HepG2 (cell line): Measurements from ENCODE around the gene SLC25A45. TPM values are rescaled to one million over a fixed set of nuclear protein-coding genes. Genes with fewer than 3 reads are reported as not detected.

ENCODE experiments used
- AHR ChIP-seq: IDR thresholded peaks from 2 replicates; pipeline ENCODE4 v1.6.1; 2018; ENCODE audit warnings: missing genetic modification reagents, missing compliant biosample characterization
- CSRNP2 ChIP-seq: sonication (generic); formaldehyde crosslinking; conservative IDR thresholded peaks from 2 replicates; pipeline ENCODE4 v1.8.0; 2022; ENCODE audit warnings: low read depth, missing genetic modification reagents
- EZH2 ChIP-seq: conservative IDR thresholded peaks from 2 replicates; pipeline ENCODE4 v1.6.1; 2012; ENCODE audit warnings: mild to moderate bottlenecking, low read depth, low read length, moderate library complexity
- HDAC1 ChIP-seq: sonication (generic); formaldehyde crosslinking; IDR thresholded peaks from 2 replicates; pipeline ENCODE4 v1.5.1; 2020; ENCODE audit warnings: mild to moderate bottlenecking, missing genetic modification reagents
- HIVEP1 ChIP-seq: sonication (generic); formaldehyde crosslinking; IDR thresholded peaks from 2 replicates; pipeline ENCODE4 v1.4.0; 2020; ENCODE audit warnings: mild to moderate bottlenecking, missing genetic modification reagents
- LBX2 ChIP-seq: sonication (generic); formaldehyde crosslinking; IDR thresholded peaks from 2 replicates; pipeline ENCODE4 v1.5.0; 2020; ENCODE audit warnings: missing genetic modification reagents, mild to moderate bottlenecking, borderline replicate concordance
- MTA3 ChIP-seq: sonication (generic); formaldehyde crosslinking; IDR thresholded peaks from 2 replicates; pipeline ENCODE4 v1.4.0; 2020; ENCODE audit warnings: missing genetic modification reagents
- MXI1 ChIP-seq: IDR thresholded peaks from 3 replicates; pipeline ENCODE4 v1.6.1; 2012; ENCODE audit warnings: low read depth, low read length, inconsistent platforms, borderline replicate concordance
- MYNN ChIP-seq: sonication (generic); formaldehyde crosslinking; IDR thresholded peaks from 2 replicates; pipeline ENCODE4 v1.4.0; 2020; ENCODE audit warnings: mild to moderate bottlenecking, low read depth, missing genetic modification reagents
- NFE2 ChIP-seq: sonication (generic); formaldehyde crosslinking; IDR thresholded peaks from 2 replicates; pipeline ENCODE4 v1.4.0; 2020; ENCODE audit warnings: missing genetic modification reagents
- PREB ChIP-seq: sonication (generic); formaldehyde crosslinking; IDR thresholded peaks from 2 replicates; pipeline ENCODE4 v1.4.0; 2020; ENCODE audit warnings: missing genetic modification reagents
- RBFOX2 ChIP-seq: fragments of 200-400 bp; formaldehyde crosslinking; IDR thresholded peaks from 2 replicates; pipeline ENCODE4 v1.6.1; 2017; ENCODE audit warnings: low read depth, mild to moderate bottlenecking, low read length
- SRSF4 ChIP-seq: fragments of 200-400 bp; formaldehyde crosslinking; IDR thresholded peaks from one replicate; pipeline ENCODE4 v1.6.1; 2018; ENCODE audit warnings: mild to moderate bottlenecking, low read depth, low read length, moderate library complexity; ENCODE audit not compliant: poor library complexity, severe bottlenecking
- ZBTB49 ChIP-seq: sonication (generic); formaldehyde crosslinking; IDR thresholded peaks from 2 replicates; pipeline ENCODE4 v1.4.0; 2020; ENCODE audit warnings: missing genetic modification reagents, borderline replicate concordance
- ZMYM4 ChIP-seq: sonication (generic); formaldehyde crosslinking; IDR thresholded peaks from 2 replicates; pipeline ENCODE4 v1.8.1; 2023; ENCODE audit warnings: mild to moderate bottlenecking, missing genetic modification reagents
- ZNF317 ChIP-seq: sonication (generic); formaldehyde crosslinking; IDR thresholded peaks from 2 replicates; pipeline ENCODE4 v1.5.0; 2020; ENCODE audit warnings: mild to moderate bottlenecking, missing genetic modification reagents
- ZNF382 ChIP-seq: sonication (generic); formaldehyde crosslinking; IDR thresholded peaks from 2 replicates; pipeline ENCODE4 v1.5.0; 2020; ENCODE audit warnings: missing genetic modification reagents, mild to moderate bottlenecking, borderline replicate concordance
- ZNF552 ChIP-seq: sonication (generic); formaldehyde crosslinking; IDR thresholded peaks from 2 replicates; pipeline ENCODE4 v1.9.0; 2022; ENCODE audit warnings: missing genetic modification reagents, mild to moderate bottlenecking, borderline replicate concordance
- ZNF672 ChIP-seq: sonication (generic); formaldehyde crosslinking; IDR thresholded peaks from 2 replicates; pipeline ENCODE4 v1.8.1; 2022; ENCODE audit warnings: missing genetic modification reagents
- ZNF691 ChIP-seq: sonication (generic); formaldehyde crosslinking; IDR thresholded peaks from 2 replicates; pipeline ENCODE4 v1.4.0; 2020; ENCODE audit warnings: missing genetic modification reagents, low read depth, mild to moderate bottlenecking, borderline replicate concordance
- ZNF780A ChIP-seq: sonication (generic); formaldehyde crosslinking; IDR thresholded peaks from 2 replicates; pipeline ENCODE4 v1.8.0; 2022; ENCODE audit warnings: mild to moderate bottlenecking, missing genetic modification reagents, moderate library complexity
- ZNF878 ChIP-seq: sonication (generic); formaldehyde crosslinking; IDR thresholded peaks from 2 replicates; pipeline ENCODE4 v1.8.1; 2023; ENCODE audit warnings: mild to moderate bottlenecking, missing genetic modification reagents, moderate library complexity
- ZSCAN21 ChIP-seq: sonication (generic); formaldehyde crosslinking; IDR thresholded peaks from 2 replicates; pipeline ENCODE4 v1.8.0; 2022; ENCODE audit warnings: mild to moderate bottlenecking, missing genetic modification reagents, moderate library complexity, borderline replicate concordance
- ZSCAN29 ChIP-seq: sonication (generic); formaldehyde crosslinking; conservative IDR thresholded peaks from 2 replicates; pipeline ENCODE4 v1.4.0; 2020; ENCODE audit warnings: mild to moderate bottlenecking, missing genetic modification reagents
- polyA plus RNA-seq, 8 experiments: library from polyadenylated mRNA; depleted of rRNA in 3 of 8; stranded (reverse) in 7 of 8; unstranded in 1 of 8; fragments of >200 nt; fragmentation: Illumina TruSeq in 4 of 8; extraction: Trizol in 4 of 8; gene quantifications; 2 replicates each; pipeline versions ENCODE4 v1.2.1 to v1.2.3, GENCODE V29; 2011 to 2016; ENCODE audit warnings: low read depth in 4 of 8, missing spikeins in 1 of 8, mixed read lengths in 1 of 8; ENCODE audit not compliant: insufficient read depth in 1 of 8
- total RNA-seq, 5 experiments: library from RNA; depleted of rRNA; stranded (reverse); fragments of >200 nt; fragmentation: Illumina TruSeq; extraction: Trizol; gene quantifications; 2 replicates each; pipeline ENCODE4 v1.2.3, GENCODE V29; 2016; ENCODE audit warnings: low read depth in 1 of 5

SLC25A45 gene
- total and polyA plus RNA-seq, 2 of the 13 experiments (the other 11 are each of a cell fraction or from before 2014, with no cell fraction given), result 1.2 to 3.4 TPM

GRCh38 chr11:65430406-65431217, 48.2 kb upstream of the SLC25A45 start (continued):
- TF ChIP-seq ZNF691 (CRISPR knock-in tag) (no peak), AHR (CRISPR knock-in tag) (no peak), SRSF4 (no peak), MTA3 (CRISPR knock-in tag) (no peak), ZNF552 (CRISPR knock-in tag) (no peak), ZNF780A (no peak), ZBTB49 (CRISPR knock-in tag) (no peak), HIVEP1 (CRISPR knock-in tag) (no peak), ZSCAN21 (0 out of 2 replicates have a peak, but pooled peaks have one; percentile 14), RBFOX2 (peak; percentile 52), CSRNP2 (CRISPR knock-in tag) (no peak), ZNF317 (CRISPR knock-in tag) (no peak), LBX2 (no peak), ZSCAN29 (CRISPR knock-in tag) (no peak), MXI1 (no peak), ZNF382 (CRISPR knock-in tag) (no peak), ZMYM4 (CRISPR knock-in tag) (no peak), HDAC1 (CRISPR knock-in tag) (no peak), MYNN (no peak), PREB (CRISPR knock-in tag) (no peak), ZNF672 (CRISPR knock-in tag) (no peak), ZNF878 (CRISPR knock-in tag) (0 out of 2 replicates have a peak, but pooled peaks have one; percentile 6), NFE2 (CRISPR knock-in tag) (no peak), EZH2 (no peak)
